OCI-LY3 (cell line): ENCODE data around the gene TICRR.

ENCODE experiments used
- H2AFZ ChIP-seq: fragments of 200-600, 300-600 bp; shearing (Covaris generic); 2 replicates; pipeline ENCODE4 v1.6.0; 2014; ENCODE audit warnings: antibody characterized with exemption, low read depth, low read length
- H3K27ac ChIP-seq: fragments of 200-600, 300-600 bp; sonication (generic); 2 replicates; pipeline ENCODE4 v1.5.1; 2014; ENCODE audit warnings: mild to moderate bottlenecking, low read length, moderate library complexity, mixed read lengths
- H3K27me3 ChIP-seq: fragments of 200-600, 300-600 bp; sonication (generic); 2 replicates; pipeline ENCODE4 v1.6.1; 2014; ENCODE audit warnings: low read depth, low read length, mixed read lengths
- H3K36me3 ChIP-seq: fragments of 200-600, 300-600 bp; sonication (generic); replicated peaks from 2 replicates; pipeline ENCODE3; 2014; ENCODE audit warnings: low read depth, low read length, mixed read lengths
- H3K4me1 ChIP-seq: fragments of 300-600, 200-600 bp; sonication (generic); 2 replicates; pipeline ENCODE4 v1.6.1; 2014; ENCODE audit warnings: low read length, mixed read lengths
- H3K4me2 ChIP-seq: fragments of 200-600, 300-600 bp; sonication (generic); 2 replicates; pipeline ENCODE4 v1.6.1; 2014; ENCODE audit warnings: low read length, mixed read lengths
- H3K4me3 ChIP-seq: fragments of 300-600, 200-600 bp; sonication (generic); 2 replicates; pipeline ENCODE4 v1.5.1; 2014; ENCODE audit warnings: antibody characterized with exemption, mild to moderate bottlenecking, low read length, moderate library complexity
- H3K79me2 ChIP-seq: fragments of 300-600, 200-600 bp; shearing (Covaris generic); 2 replicates; pipeline ENCODE4 v1.6.1; 2014; ENCODE audit warnings: mild to moderate bottlenecking, low read length, mixed read lengths
- H3K9ac ChIP-seq: fragments of 300-600, 200-600 bp; shearing (Covaris generic); 2 replicates; pipeline ENCODE4 v1.6.0; 2014; ENCODE audit warnings: mild to moderate bottlenecking, low read length, moderate library complexity
- H3K9me3 ChIP-seq: fragments of 200-600, 300-600 bp; shearing (Covaris generic); 2 replicates; pipeline ENCODE4 v1.6.1; 2014; ENCODE audit warnings: low read length, mixed read lengths; ENCODE audit not compliant: insufficient read depth
- H4K20me1 ChIP-seq: fragments of 200-600, 300-600 bp; sonication (generic); 2 replicates; pipeline ENCODE4 v1.6.1; 2016; ENCODE audit warnings: low read length, mixed read lengths; ENCODE audit not compliant: insufficient read depth
- EZH2phosphoT487 ChIP-seq: fragments of 200-600 bp; shearing (Covaris generic); IDR thresholded peaks from 2 replicates; pipeline ENCODE4 v1.6.1; 2018; ENCODE audit warnings: antibody characterized with exemption, mixed run types, low read depth
- TF ChIP-seq, protein P1 (sequence below): fragments of 200-600, 300-600 bp; sonication (generic); IDR thresholded peaks from 2 replicates; pipeline ENCODE4 v1.5.1; 2014; ENCODE audit warnings: antibody characterized with exemption, low read length, low read depth

TICRR gene

DNA sequence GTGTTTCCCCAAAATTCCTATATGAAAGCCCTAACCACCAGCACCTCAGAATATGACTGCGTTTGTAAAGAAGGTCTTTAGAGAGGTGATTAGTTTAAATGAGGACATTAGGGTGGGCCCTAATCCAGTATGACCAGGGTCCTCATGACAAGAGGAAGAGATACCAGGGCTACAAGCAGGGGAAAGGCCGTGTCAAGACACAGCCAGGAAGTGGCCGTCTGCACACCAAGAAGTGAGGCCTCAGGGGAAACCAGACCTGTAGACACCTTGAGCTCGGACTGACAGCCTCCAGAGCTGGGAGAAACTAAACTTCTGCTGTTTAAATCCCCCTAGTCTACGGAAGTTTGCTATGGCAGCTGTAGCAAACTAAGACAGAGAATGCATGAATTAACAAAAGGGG is 65.8 kb downstream of the TICRR start:
- H3K79me2 ChIP-seq: no peaks in the 10 kb centered on the region
- H3K4me1 ChIP-seq: no peaks in the 10 kb centered on the region
- H3K27me3 ChIP-seq: no peaks in the 10 kb centered on the region
- no peak overlapping the region for H3K4me3 ChIP-seq
- peaks cover 8% of the 10 kb centered on the region for H3K36me3 ChIP-seq
- H4K20me1 ChIP-seq: no peaks in the 10 kb centered on the region
- no peak overlapping the region for H3K27ac ChIP-seq
- no peak overlapping the region for H3K4me2 ChIP-seq
- no peaks in the 10 kb centered on the region for H3K9me3 ChIP-seq
- no peak for TF ChIP-seq EZH2phosphoT487
- TF ChIP-seq, protein P1, sequence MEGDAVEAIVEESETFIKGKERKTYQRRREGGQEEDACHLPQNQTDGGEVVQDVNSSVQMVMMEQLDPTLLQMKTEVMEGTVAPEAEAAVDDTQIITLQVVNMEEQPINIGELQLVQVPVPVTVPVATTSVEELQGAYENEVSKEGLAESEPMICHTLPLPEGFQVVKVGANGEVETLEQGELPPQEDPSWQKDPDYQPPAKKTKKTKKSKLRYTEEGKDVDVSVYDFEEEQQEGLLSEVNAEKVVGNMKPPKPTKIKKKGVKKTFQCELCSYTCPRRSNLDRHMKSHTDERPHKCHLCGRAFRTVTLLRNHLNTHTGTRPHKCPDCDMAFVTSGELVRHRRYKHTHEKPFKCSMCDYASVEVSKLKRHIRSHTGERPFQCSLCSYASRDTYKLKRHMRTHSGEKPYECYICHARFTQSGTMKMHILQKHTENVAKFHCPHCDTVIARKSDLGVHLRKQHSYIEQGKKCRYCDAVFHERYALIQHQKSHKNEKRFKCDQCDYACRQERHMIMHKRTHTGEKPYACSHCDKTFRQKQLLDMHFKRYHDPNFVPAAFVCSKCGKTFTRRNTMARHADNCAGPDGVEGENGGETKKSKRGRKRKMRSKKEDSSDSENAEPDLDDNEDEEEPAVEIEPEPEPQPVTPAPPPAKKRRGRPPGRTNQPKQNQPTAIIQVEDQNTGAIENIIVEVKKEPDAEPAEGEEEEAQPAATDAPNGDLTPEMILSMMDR: no peak
- no peak overlapping the region for H2AFZ ChIP-seq
- no peak overlapping the region for H3K9ac ChIP-seq

DNA sequence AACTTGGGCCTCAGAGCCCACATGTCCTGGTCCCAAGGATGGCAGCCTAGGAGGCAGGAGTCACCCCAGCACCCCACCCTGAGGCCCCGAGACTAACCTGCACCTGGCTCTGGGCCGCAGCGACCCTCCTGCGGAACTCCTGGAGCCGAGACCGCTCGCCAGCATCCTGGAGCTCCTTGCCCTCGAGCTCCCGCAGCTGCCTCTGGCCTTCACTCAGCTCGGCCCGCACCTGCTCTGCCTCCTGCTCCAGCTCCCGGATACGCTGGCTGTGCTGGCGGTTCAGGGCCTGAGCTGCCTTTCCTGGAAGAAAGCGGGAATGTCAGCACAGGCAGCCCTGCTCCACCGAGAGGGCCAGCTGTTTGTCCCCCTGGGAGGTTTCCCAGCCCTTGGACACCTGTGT is 66.8 kb downstream of the TICRR start:
- no peak overlapping the region for H3K9ac ChIP-seq
- no peak overlapping the region for H3K4me3 ChIP-seq
- H3K9me3 ChIP-seq: no peaks in the 10 kb centered on the region
- no peaks in the 10 kb centered on the region for H4K20me1 ChIP-seq
- no peak overlapping the region for H3K4me2 ChIP-seq
- no peak overlapping the region for H2AFZ ChIP-seq
- no peaks in the 10 kb centered on the region for H3K4me1 ChIP-seq
- TF ChIP-seq, protein P1: no peak
- no peak for TF ChIP-seq EZH2phosphoT487
- peaks cover 8% of the 10 kb centered on the region for H3K36me3 ChIP-seq
- H3K27ac ChIP-seq: no peak overlapping the region
- H3K27me3 ChIP-seq: no peaks in the 10 kb centered on the region
- no peaks in the 10 kb centered on the region for H3K79me2 ChIP-seq

DNA sequence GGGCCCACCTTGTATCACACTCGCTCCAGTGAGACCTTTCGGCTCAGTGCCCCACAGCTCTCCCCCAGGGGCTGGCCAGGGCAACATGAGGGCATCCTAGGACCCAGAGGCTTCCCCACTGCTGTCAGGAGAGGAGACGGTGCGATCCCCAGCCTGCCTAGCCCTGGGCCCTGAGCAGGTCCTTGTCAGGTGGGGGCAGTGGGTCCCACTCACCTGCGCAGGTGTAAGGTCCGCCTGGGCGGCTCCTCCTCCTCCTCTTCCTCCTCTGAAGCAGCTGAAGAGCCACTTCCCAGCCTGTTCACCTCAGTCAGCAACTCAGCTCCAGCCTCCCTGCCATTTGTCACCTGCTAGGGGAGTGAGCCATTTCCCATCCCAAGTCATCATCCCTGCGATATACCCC is 70.4 kb downstream of the TICRR start:
- no peak for TF ChIP-seq EZH2phosphoT487
- TF ChIP-seq, protein P1: no peak
- Histone ChIP-seq H4K20me1 (no peaks in the 10 kb centered on the region), H3K4me2 (no peak overlapping the region), H3K4me1 (no peaks in the 10 kb centered on the region), H3K27me3 (no peaks in the 10 kb centered on the region), H3K27ac (no peak overlapping the region), H3K9me3 (no peaks in the 10 kb centered on the region), H2AFZ (no peak overlapping the region), H3K9ac (no peak overlapping the region), H3K36me3 (peaks cover 16% of the 10 kb centered on the region), H3K79me2 (no peaks in the 10 kb centered on the region), H3K4me3 (no peak overlapping the region)

DNA sequence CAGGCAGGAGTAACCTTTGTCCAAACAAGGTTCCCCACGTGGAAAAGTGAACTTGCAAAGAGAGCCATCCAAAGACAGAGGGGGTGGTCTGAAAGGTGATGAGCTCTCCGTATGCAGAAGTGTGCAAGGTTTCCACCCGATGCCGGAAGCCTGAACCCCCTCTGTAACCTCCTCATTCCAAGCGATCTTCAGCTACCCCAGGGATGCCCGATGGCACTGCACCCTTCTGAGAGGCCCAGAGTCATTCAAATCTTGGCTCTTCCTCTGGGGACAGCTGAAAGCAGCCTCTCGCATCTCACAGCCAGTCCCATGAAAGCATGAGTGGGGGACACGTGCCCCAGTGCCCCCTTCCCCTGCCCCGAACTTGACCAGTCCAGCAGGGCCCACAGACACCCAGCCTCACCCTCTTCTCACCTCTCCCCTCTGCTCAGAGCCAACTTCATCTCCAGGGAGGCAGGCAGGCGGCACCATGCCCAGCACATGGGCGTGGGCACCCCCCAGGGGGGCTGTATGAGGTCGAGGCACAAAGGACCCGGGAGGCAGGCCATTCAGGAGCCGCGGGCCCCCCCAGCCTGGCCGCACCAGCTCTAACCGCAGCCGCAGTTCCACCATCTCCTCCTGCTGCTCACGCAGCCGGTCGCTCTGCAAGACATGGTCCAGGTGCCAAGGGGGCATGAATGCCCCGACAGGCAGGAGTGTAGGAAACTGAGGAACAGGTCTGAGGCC is 71.3 kb downstream of the TICRR start:
- TF ChIP-seq, protein P1: no peak
- TF ChIP-seq EZH2phosphoT487: no peak
- no peak overlapping the region for H2AFZ ChIP-seq
- no peaks in the 10 kb centered on the region for H4K20me1 ChIP-seq
- no peaks in the 10 kb centered on the region for H3K27me3 ChIP-seq
- H3K27ac ChIP-seq: no peak overlapping the region
- H3K4me2 ChIP-seq: no peak overlapping the region
- H3K79me2 ChIP-seq: no peaks in the 10 kb centered on the region
- H3K9ac ChIP-seq: no peak overlapping the region
- H3K9me3 ChIP-seq: no peaks in the 10 kb centered on the region
- H3K36me3 ChIP-seq: peaks cover 16% of the 10 kb centered on the region
- H3K4me3 ChIP-seq: no peak overlapping the region
- no peaks in the 10 kb centered on the region for H3K4me1 ChIP-seq
